HUES48 (cell line): Measurements from ENCODE around the gene CFLAR.

Experiments
- H3K27ac ChIP-seq: one replicate; pipeline ENCODE4 v1.7.0; 2013; ENCODE audit warnings: low read depth, low read length, inconsistent platforms
- H3K27me3 ChIP-seq: 2 replicates; pipeline ENCODE4 v1.6.1; 2013; ENCODE audit warnings: mild to moderate bottlenecking, low read length; ENCODE audit not compliant: control insufficient read depth, insufficient read depth
- H3K36me3 ChIP-seq: 2 replicates; pipeline ENCODE4 v1.6.1; 2013; ENCODE audit warnings: low read length; ENCODE audit not compliant: control insufficient read depth, insufficient read depth
- H3K4me1 ChIP-seq: 2 replicates; pipeline ENCODE4 v1.6.1; 2013; ENCODE audit warnings: mild to moderate bottlenecking, low read length; ENCODE audit not compliant: control insufficient read depth, insufficient read depth
- H3K4me3 ChIP-seq: 2 replicates; pipeline ENCODE4 v1.5.1; 2013; ENCODE audit warnings: mild to moderate bottlenecking, low read depth, low read length
- H3K9ac ChIP-seq: 2 replicates; pipeline ENCODE4 v1.6.1; 2013; ENCODE audit warnings: mild to moderate bottlenecking, low read depth, low read length, moderate library complexity
- H3K9me3 ChIP-seq: 2 replicates; pipeline ENCODE4 v1.6.1; 2013; ENCODE audit warnings: low read length; ENCODE audit not compliant: control insufficient read depth, insufficient read depth

CFLAR gene

DNA sequence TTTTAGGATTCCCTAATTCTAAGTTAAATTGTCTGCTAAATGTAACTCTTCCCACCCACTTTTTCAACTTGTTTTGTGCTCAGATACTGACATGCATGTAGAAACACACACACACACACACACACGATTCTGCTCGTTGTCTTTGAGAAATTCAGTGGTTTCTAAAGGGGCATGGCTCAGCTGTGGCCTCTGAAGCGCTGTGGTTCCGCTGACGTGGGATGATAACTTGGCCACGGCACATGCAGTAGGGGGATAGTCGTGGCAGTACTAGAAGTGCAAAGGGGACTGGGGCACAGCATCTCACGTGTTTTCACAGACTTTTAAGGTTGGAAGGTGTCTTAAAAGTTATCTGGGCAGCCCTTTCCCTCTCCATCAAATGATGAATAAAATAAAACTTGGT lies 85.4 kb downstream of the CFLAR start:
- no peaks in the 10 kb centered on the region for H3K27me3 ChIP-seq
- H3K9ac ChIP-seq: no peak overlapping the region
- H3K4me1 ChIP-seq: 0 out of 2 replicates have a peak, but pooled peaks cover 7% of the 10 kb centered on the region

DNA sequence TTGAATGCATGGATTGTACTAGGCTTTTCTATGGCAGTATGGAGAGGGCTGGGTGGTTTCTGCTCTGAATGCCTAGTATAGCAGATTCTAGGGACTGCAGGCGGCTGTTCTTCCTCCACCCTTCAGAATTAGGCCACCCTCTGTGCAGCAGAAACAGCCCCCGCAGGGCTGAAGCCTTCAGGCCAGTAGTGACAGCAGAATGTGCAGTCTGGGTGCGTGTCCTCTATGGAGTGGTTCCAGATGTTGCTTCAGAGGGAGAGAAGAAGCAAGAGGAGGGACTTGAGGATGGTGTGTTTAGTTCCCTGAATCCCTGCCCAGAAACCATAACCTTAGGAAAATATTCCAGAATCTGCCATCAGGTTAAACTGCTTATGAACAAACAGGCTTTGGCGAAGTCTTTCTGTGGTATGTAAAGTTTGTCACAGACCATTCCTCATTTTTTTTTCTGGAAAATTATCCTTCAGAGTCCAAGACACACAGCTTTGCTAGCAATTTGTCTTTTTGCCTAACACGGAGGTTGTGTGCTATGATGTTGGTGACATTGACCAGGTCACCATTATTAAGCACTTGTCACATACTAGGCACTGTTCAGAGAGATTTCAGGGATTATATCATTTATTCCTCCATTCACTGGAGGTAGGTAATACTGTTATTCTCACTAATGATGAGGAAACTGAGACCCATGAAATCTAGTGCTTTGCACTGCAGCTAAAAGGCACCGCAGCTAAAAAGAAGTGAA lies 88.1 kb downstream of the CFLAR start:
- Histone ChIP-seq H3K9me3 (no peaks in the 10 kb centered on the region), H3K4me1 (0 out of 2 replicates have a peak, but pooled peaks cover 7% of the 10 kb centered on the region), H3K36me3 (no peaks in the 10 kb centered on the region; the same call in 1 of the 2 replicates), H3K27me3 (no peaks in the 10 kb centered on the region), H3K27ac (no peak overlapping the region), H3K9ac (no peak overlapping the region), H3K4me3 (no peak overlapping the region)

More for the DNA sequence above, 85.4 kb downstream of the CFLAR start:
- Histone ChIP-seq H3K9me3 (no peaks in the 10 kb centered on the region), H3K36me3 (no peaks in the 10 kb centered on the region; the same call in 1 of the 2 replicates), H3K27ac (no peak overlapping the region), H3K4me3 (no peak overlapping the region)

DNA sequence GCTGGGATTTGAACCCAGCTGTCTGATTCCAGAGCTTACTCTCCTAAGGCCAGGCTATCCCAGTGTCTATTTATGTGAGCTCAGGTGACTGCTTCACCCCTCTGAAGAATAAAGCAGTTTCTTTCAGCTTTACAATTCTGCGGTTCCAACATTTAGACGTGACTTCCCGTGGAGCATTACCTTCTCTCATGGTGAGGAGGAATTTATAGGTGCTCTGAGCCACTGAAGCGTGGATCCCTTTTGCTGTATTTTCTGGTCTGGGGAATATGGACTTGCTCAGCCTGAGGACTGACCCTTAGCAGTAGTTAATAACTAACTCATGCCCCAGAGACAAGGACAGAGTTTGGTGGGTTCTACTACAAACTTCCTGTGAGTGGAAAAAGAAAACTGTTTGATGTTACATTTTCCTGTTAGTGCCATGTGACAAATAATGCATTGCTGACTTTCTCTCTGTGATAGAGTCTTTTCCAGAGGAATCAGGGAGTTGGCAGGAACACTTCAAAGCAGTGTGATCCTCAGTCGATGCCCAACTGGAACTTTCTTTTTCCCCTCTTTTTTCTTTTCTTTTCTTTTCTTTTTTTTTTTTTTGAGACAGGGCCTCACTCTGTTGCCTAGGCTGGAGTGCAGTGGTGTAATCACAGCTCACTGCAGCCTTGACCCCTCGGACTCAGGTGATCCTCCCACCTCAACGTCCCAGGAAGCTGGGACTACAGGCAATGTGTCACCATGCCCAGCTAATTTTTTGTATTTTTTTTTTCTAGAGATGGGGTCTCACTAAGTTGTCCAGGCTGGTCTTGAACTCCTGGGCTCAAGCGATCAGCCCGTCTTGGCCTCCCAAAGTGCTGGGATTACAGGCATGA lies 88.9 kb downstream of the CFLAR start:
- no peak overlapping the region for H3K27ac ChIP-seq
- 0 out of 2 replicates have a peak, but pooled peaks cover 7% of the 10 kb centered on the region for H3K4me1 ChIP-seq
- no peak overlapping the region for H3K4me3 ChIP-seq
- no peaks in the 10 kb centered on the region for H3K36me3 ChIP-seq
- no peaks in the 10 kb centered on the region for H3K9me3 ChIP-seq
- H3K9ac ChIP-seq: no peak overlapping the region
- H3K27me3 ChIP-seq: no peaks in the 10 kb centered on the region

DNA sequence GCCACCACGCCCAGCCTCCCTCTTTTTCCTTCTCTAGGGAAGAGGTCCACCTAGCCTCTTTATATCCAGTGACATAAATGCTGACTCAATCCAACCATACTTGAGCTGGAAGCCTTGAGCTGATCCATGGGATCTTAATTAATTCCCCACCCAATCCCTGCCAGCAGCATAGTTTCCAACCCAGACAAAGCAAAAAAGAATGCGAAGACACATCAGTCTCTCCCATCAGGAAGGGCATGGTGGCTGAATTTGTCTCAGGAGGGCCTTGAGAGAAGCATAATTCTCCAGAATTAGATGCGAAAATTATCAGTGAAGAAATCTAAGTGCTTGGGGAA lies 89.5 kb downstream of the CFLAR start:
- no peak overlapping the region for H3K9ac ChIP-seq
- no peak overlapping the region for H3K27ac ChIP-seq
- no peak overlapping the region for H3K4me3 ChIP-seq
- no peaks in the 10 kb centered on the region for H3K9me3 ChIP-seq
- no peaks in the 10 kb centered on the region for H3K36me3 ChIP-seq
- no peaks in the 10 kb centered on the region for H3K27me3 ChIP-seq
- H3K4me1 ChIP-seq: 0 out of 2 replicates have a peak, but pooled peaks cover 1% of the 10 kb centered on the region

DNA sequence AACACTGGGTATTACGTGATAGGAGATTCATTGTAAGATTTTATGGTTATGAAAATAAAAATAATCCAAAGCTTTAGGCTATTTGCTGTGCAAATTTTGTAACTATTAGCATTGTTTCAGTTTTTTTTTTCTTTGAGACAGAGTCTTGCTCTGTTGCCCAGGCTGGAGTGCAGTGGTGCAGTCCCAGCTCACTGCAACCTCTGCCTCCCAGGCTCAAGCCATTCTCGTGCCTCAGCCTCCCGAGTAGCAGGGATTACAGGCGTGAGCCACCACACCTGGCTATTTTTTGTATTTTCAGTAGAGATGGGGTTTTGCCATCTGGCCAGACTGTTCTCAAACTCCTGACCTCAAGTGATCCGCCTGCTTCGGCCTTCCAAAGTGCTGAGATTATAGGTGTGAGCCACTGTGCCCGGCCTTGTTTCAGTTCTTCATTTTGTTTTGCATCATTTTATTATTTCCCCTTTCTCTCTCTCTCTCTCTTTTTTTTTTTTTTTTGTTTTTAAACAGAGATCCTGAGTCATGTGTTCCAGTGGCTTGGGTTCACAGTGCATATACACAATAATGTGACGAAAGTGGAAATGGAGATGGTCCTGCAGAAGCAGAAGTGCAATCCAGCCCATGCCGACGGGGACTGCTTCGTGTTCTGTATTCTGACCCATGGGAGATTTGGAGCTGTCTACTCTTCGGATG lies 92.7 kb downstream of the CFLAR start:
- H3K36me3 ChIP-seq: no peaks in the 10 kb centered on the region
- H3K9me3 ChIP-seq: no peaks in the 10 kb centered on the region
- no peak overlapping the region for H3K9ac ChIP-seq
- no peak overlapping the region for H3K4me3 ChIP-seq
- H3K27me3 ChIP-seq: no peaks in the 10 kb centered on the region
- H3K4me1 ChIP-seq: no peaks in the 10 kb centered on the region
- no peak overlapping the region for H3K27ac ChIP-seq

DNA sequence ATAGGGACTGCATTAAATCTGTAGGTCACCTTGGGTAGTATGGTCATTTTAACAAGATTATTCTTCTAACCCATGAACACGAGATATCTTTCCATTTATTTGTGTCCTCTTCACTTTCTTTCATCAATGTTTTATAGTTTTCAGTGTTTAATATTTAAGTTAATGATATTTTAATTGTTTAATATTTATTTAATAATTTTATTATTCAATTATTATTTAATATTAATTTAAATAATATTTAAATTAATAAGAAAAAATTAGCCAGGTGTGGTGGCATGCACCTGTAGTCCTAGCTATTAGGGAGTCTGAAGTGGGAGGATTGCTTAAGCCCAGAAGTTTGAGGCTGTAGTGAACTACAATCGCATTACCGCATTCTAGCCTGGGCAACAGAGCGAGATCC lies 100.0 kb downstream of the CFLAR start:
- H3K27me3 ChIP-seq: no peaks in the 10 kb centered on the region
- H3K9me3 ChIP-seq: no peaks in the 10 kb centered on the region; the same call in 1 of the 2 replicates
- H3K4me1 ChIP-seq: peaks cover 19% of the 10 kb centered on the region
- no peak overlapping the region for H3K4me3 ChIP-seq
- H3K36me3 ChIP-seq: no peaks in the 10 kb centered on the region
- no peak overlapping the region for H3K9ac ChIP-seq
- H3K27ac ChIP-seq: no peak overlapping the region

GRCh38 chr2:201216918-201217317 lies 101.0 kb downstream of the CFLAR start:
- no peak overlapping the region for H3K4me3 ChIP-seq
- H3K9ac ChIP-seq: no peak overlapping the region
- no peak overlapping the region for H3K27ac ChIP-seq
- H3K27me3 ChIP-seq: no peaks in the 10 kb centered on the region
- no peaks in the 10 kb centered on the region; the same call in 1 of the 2 replicates for H3K9me3 ChIP-seq
- peaks cover 22% of the 10 kb centered on the region for H3K4me1 ChIP-seq
- no peaks in the 10 kb centered on the region for H3K36me3 ChIP-seq

- Histone ChIP-seq H3K4me3 (no peak overlapping the region), H3K9ac (no peak overlapping the region), H3K27me3 (no peaks in the 10 kb centered on the region), H3K27ac (no peak overlapping the region), H3K36me3 (no peaks in the 10 kb centered on the region), H3K9me3 (no peaks in the 10 kb centered on the region; the same call in 1 of the 2 replicates), H3K4me1 (peaks cover 22% of the 10 kb centered on the region)
These were observed 102.8 kb downstream of the CFLAR start for GRCh38 chr2:201218780-201219179.

GRCh38 chr2:201219328-201220096 lies 103.5 kb downstream of the CFLAR start:
- Histone ChIP-seq H3K9ac (0 out of 2 replicates have a peak overlapping the region, but pooled peaks have one; percentile 25), H3K4me3 (peak overlapping the region; percentile 42), H3K27ac (peak overlapping the region; percentile 68), H3K9me3 (no peaks in the 10 kb centered on the region; the same call in 1 of the 2 replicates), H3K36me3 (no peaks in the 10 kb centered on the region), H3K4me1 (peaks cover 22% of the 10 kb centered on the region), H3K27me3 (no peaks in the 10 kb centered on the region)

DNA sequence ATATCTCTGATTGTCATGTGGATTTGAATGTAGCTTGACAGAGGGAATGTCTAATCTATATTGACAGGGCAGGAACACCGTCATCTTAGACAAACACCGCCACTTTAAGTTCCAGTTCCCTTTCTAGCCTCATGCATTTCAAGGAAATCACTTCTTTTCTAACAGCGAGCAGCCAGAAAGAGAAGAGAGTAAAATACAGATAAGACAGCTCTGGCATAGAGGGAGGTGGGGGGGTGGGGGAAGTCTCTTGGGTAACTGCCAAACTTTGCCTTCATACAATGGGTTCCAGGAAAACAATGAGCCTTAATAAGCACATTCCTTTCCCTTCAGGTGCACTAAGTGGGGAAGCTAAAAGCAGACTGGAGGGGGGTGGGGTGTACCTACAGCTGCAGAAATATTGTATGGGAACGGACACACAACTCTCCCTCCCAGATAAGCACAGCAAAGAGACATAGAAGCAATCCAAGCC lies 104.2 kb downstream of the CFLAR start:
- no peaks in the 10 kb centered on the region; the same call in 1 of the 2 replicates for H3K9me3 ChIP-seq
- H3K27ac ChIP-seq: peak overlapping the region; percentile 76
- no peak overlapping the region for H3K9ac ChIP-seq
- H3K4me1 ChIP-seq: peaks cover 22% of the 10 kb centered on the region
- H3K36me3 ChIP-seq: no peaks in the 10 kb centered on the region
- H3K4me3 ChIP-seq: peak overlapping the region; percentile 42
- no peaks in the 10 kb centered on the region for H3K27me3 ChIP-seq
